Neuronal stem cell (in vitro differentiated cells): ENCODE results near the gene C1orf198.

Experiments used
- DNase-seq: peaks from one replicate; pipeline ENCODE4 v3.0.0-alpha.2; 2013; ENCODE audit warnings: low spot score
- H2AFZ ChIP-seq: one replicate; pipeline ENCODE4 v1.6.1; 2013; ENCODE audit warnings: mild to moderate bottlenecking, low read length, inconsistent platforms
- H2AK5ac ChIP-seq: 2 replicates; pipeline ENCODE4 v1.6.1; 2013; ENCODE audit warnings: low read depth, mild to moderate bottlenecking, inconsistent platforms, low read length, moderate library complexity, mixed read lengths
- H2BK120ac ChIP-seq: 2 replicates; pipeline ENCODE4 v1.6.1; 2013; ENCODE audit warnings: low read depth, mild to moderate bottlenecking, inconsistent platforms, low read length, moderate library complexity, mixed read lengths
- H2BK12ac ChIP-seq: one replicate; pipeline ENCODE4 v1.6.1; 2013; ENCODE audit warnings: low read length, inconsistent platforms
- H2BK15ac ChIP-seq: 2 replicates; pipeline ENCODE4 v1.6.1; 2013; ENCODE audit warnings: mild to moderate bottlenecking, low read length, inconsistent platforms, mixed read lengths
- H2BK5ac ChIP-seq: one replicate; pipeline ENCODE4 v1.6.1; 2013; ENCODE audit warnings: inconsistent platforms, mild to moderate bottlenecking, low read length, moderate library complexity
- H3K14ac ChIP-seq: one replicate; pipeline ENCODE4 v1.6.1; 2013; ENCODE audit warnings: low read length, inconsistent platforms
- H3K18ac ChIP-seq: 2 replicates; pipeline ENCODE4 v1.6.1; 2013; ENCODE audit warnings: low read length, inconsistent platforms
- H3K23ac ChIP-seq: 2 replicates; pipeline ENCODE4 v1.6.1; 2013; ENCODE audit warnings: low read depth, mild to moderate bottlenecking, mixed read lengths, low read length, inconsistent platforms; ENCODE audit not compliant: poor library complexity
- H3K27ac ChIP-seq: replicated peaks from 3 replicates; pipeline ENCODE4 v1.5.1; 2013; ENCODE audit warnings: low read length, inconsistent platforms
- H3K27me3 ChIP-seq, 3 experiments: 2 replicates each; pipeline ENCODE4 v1.6.1; 2013; ENCODE audit warnings: low read length in 3 of 3, mild to moderate bottlenecking in 2 of 3, inconsistent platforms in 1 of 3, low read depth in 1 of 3, mixed read lengths in 1 of 3, moderate library complexity in 1 of 3; ENCODE audit not compliant: control insufficient read depth in 3 of 3, insufficient read depth in 3 of 3
- H3K36me3 ChIP-seq, 2 donors: replicated peaks in 1 of 2; 2 replicates each; pipeline ENCODE4 v1.6.1; 2013; ENCODE audit warnings: low read length in 2 of 2; ENCODE audit not compliant: control insufficient read depth in 2 of 2, insufficient read depth in 2 of 2
- H3K4ac ChIP-seq: 2 replicates; pipeline ENCODE4 v1.6.1; 2013; ENCODE audit warnings: inconsistent platforms, mild to moderate bottlenecking, low read length, moderate library complexity
- H3K4me1 ChIP-seq, 2 donors: 1 replicate in 1 of 2; 2 replicates in 1 of 2; pipeline ENCODE4 v1.6.1; 2013; ENCODE audit warnings: low read length in 2 of 2, low read depth in 1 of 2; ENCODE audit not compliant: control insufficient read depth in 2 of 2, insufficient read depth in 1 of 2
- H3K4me2 ChIP-seq: one replicate; pipeline ENCODE4 v1.6.1; 2013; ENCODE audit warnings: mild to moderate bottlenecking, low read length, inconsistent platforms; ENCODE audit not compliant: insufficient read depth, poor library complexity, severe bottlenecking
- H3K4me3 ChIP-seq, 2 donors: 2 replicates each; pipeline ENCODE4 v1.5.1; 2013; ENCODE audit warnings: low read length in 2 of 2, mild to moderate bottlenecking in 2 of 2, inconsistent platforms in 1 of 2, moderate library complexity in 1 of 2
- H3K79me1 ChIP-seq: one replicate; pipeline ENCODE4 v1.6.1; 2013; ENCODE audit warnings: low read depth, mild to moderate bottlenecking, inconsistent platforms, low read length, moderate library complexity
- H3K9ac ChIP-seq: one replicate; pipeline ENCODE4 v1.6.1; 2013; ENCODE audit warnings: mild to moderate bottlenecking, low read depth, low read length, inconsistent platforms; ENCODE audit not compliant: poor library complexity
- H3K9me3 ChIP-seq, 2 donors: replicated peaks in 1 of 2; 2 replicates each; pipeline versions ENCODE3 to v1.6.1; 2013; ENCODE audit warnings: low read length in 2 of 2, mild to moderate bottlenecking in 2 of 2, inconsistent platforms in 1 of 2, low read depth in 1 of 2, mixed read lengths in 1 of 2, moderate library complexity in 1 of 2; ENCODE audit not compliant: control insufficient read depth in 2 of 2, insufficient read depth in 1 of 2
- H4K8ac ChIP-seq: one replicate; pipeline ENCODE4 v1.6.1; 2013; ENCODE audit warnings: low read depth, mild to moderate bottlenecking, inconsistent platforms, low read length, moderate library complexity
- H4K91ac ChIP-seq: one replicate; pipeline ENCODE4 v1.6.1; 2013; ENCODE audit warnings: low read length, low read depth, mild to moderate bottlenecking, inconsistent platforms; ENCODE audit not compliant: poor library complexity
- WGBS, 2 donors: extraction: QIAGEN DNeasy Blood & Tissue Kit; methylation state at CpG; one replicate each; pipeline ENCODE4 v1.1.7; 2013; ENCODE audit warnings: missing lambda C conversion rate in 2 of 2, mixed read lengths in 1 of 2; ENCODE audit not compliant: insufficient read length in 2 of 2, insufficient replicate concordance in 1 of 2; ENCODE audit errors: extremely low coverage in 2 of 2; 5-methylcytosine and 5-hydroxymethylcytosine counted together

C1orf198 gene

GRCh38 chr1:230866171-230867070 is 1.9 kb downstream of the C1orf198 start:
- DNase-seq = no peak
- WGBS, 2 donors = no CpG with 5 or more reads among the region's 9 CpGs
- Histone ChIP-seq H3K9me3 (no peaks in the 10 kb centered on the region), H2BK15ac (no peak overlapping the region), H3K27me3 (no peaks in the 10 kb centered on the region), H3K27ac (no peak overlapping the region), H3K23ac (no peak overlapping the region), H3K4me3 (peak overlapping the region in 1 of 2 donors; percentile 89), H2BK5ac (no peak overlapping the region), H3K36me3 (peaks cover 8 to 36% of the 10 kb centered on the region in 2 donors), H3K9ac (no peak overlapping the region), H3K79me1 (peaks cover 7% of the 10 kb centered on the region), H2AK5ac (no peak overlapping the region), H4K8ac (no peak overlapping the region), H4K91ac (no peak overlapping the region), H3K14ac (no peak overlapping the region), H2AFZ (no peak overlapping the region), H3K4me2 (peak overlapping the region; percentile 58), H3K18ac (no peak overlapping the region), H3K4me1 (peaks cover 15 to 16% of the 10 kb centered on the region in 2 donors), H2BK12ac (no peak overlapping the region), H3K4ac (no peak overlapping the region), H2BK120ac (no peak overlapping the region)

DNA sequence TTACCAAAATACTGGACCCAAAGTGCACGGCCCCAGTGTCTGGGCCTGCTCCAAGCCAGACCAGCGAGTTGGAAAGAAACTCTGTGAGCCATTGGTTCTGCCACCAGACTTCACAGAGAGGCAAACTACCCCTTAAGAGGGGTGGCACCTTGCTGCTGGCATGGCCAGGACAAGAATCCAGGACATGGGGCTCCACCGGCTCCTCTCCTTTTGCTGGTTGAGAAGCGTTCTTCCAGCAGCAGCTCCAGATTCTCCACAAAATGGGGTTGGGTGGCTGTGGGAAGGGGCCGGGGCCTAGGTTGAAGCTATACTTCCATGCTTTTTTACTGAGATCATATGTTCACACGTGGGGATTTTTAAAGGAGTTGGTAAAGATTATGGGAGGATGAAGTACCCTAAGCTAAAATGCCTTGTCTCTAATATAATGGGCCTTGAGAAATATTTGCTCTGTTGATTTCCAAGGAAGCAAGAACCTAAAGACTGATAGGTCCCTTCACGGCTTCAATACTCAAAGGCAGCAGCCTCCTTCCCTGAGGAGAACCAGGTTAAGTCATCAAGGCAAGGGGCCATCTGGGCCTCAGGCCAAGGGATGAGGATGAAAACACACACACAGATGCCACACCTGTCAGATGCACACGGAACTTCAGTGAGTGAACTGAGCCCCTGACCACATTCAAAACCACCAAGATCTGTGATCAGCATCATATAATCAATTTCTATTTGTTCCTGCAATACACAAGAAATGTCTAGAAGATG is 3.1 kb downstream of the C1orf198 start:
- H3K14ac ChIP-seq = no peak overlapping the region
- H2BK120ac ChIP-seq = no peak overlapping the region
- no peak overlapping the region for H4K91ac ChIP-seq
- H3K79me1 ChIP-seq = peaks cover 7% of the 10 kb centered on the region
- peaks cover 0 to 8% of the 10 kb centered on the region in 2 donors for H3K9me3 ChIP-seq
- H2AFZ ChIP-seq = no peak overlapping the region
- H3K9ac ChIP-seq = no peak overlapping the region
- H3K18ac ChIP-seq = no peak overlapping the region
- no peak overlapping the region for H2BK15ac ChIP-seq
- no CpG with 5 or more reads among the region's 8 CpGs for WGBS, 2 donors
- H2AK5ac ChIP-seq = no peak overlapping the region
- no peak overlapping the region for H2BK5ac ChIP-seq
- H3K4me1 ChIP-seq = peaks cover 15 to 16% of the 10 kb centered on the region in 2 donors
- no peak overlapping the region for H3K27ac ChIP-seq
- H3K4me3 ChIP-seq = no peak overlapping the region
- H3K4ac ChIP-seq = no peak overlapping the region
- DNase-seq = no peak
- no peak overlapping the region for H3K4me2 ChIP-seq
- no peak overlapping the region for H4K8ac ChIP-seq
- H2BK12ac ChIP-seq = no peak overlapping the region
- H3K36me3 ChIP-seq = peaks cover 10 to 48% of the 10 kb centered on the region in 2 donors
- no peak overlapping the region for H3K23ac ChIP-seq
- no peaks in the 10 kb centered on the region for H3K27me3 ChIP-seq

DNA sequence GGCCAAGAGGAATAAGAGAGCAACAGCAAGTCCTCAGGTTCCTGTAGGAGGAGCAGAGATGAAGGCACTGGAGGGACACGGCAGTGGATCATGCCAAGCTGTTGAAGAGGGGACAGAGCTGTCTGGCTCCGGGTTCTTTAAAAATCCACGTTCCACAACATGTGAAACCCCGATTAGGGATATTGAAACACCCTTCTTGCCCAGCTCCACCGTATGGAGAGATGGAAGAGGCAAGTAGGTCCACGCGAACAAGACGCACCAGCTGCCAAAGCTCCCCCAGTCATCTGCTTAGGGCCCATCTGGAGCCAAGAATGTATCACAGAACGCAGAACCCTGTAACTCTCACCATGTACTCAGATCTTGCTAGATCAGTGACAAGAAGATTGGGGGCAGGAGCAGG is 3.9 kb downstream of the C1orf198 start:
- Histone ChIP-seq H3K14ac (no peak overlapping the region), H3K4ac (no peak overlapping the region), H3K79me1 (peaks cover 7% of the 10 kb centered on the region), H3K9ac (no peak overlapping the region), H2BK120ac (no peak overlapping the region), H3K27ac (no peak overlapping the region), H3K23ac (no peak overlapping the region), H2BK12ac (no peak overlapping the region), H2BK5ac (no peak overlapping the region), H2BK15ac (no peak overlapping the region), H3K4me3 (no peak overlapping the region), H3K27me3 (no peaks in the 10 kb centered on the region), H3K36me3 (peaks cover 10 to 50% of the 10 kb centered on the region in 2 donors), H3K9me3 (peaks cover 0 to 8% of the 10 kb centered on the region in 2 donors), H3K4me2 (no peak overlapping the region), H2AFZ (no peak overlapping the region), H3K4me1 (peaks cover 16 to 18% of the 10 kb centered on the region in 2 donors), H2AK5ac (no peak overlapping the region), H4K91ac (no peak overlapping the region), H4K8ac (no peak overlapping the region), H3K18ac (no peak overlapping the region)
- no peak for DNase-seq
- no CpG with 5 or more reads among the region's 9 CpGs for WGBS, 2 donors

DNA sequence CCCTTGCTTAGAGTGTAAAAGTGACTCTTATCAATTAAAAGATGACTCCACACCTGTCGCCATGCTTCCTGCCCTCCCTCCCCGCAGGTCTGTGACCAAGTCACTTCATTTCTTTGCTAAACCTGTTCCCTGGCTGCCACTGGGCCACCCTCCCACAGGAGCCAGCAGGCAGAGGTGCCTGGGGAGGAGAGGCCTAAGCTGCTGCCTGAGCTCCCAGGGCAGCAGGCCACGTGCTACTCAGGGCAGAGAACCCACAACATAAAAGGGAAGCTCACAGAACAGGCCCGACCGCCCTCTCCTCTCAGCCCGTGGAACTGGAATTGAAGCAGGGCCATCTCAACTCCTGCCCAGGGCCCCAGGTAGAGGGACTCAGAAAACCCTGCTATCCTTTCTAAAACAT is 4.9 kb downstream of the C1orf198 start:
- DNase-seq = no peak
- H3K9ac ChIP-seq = peak overlapping the region; percentile 9
- H3K18ac ChIP-seq = peak overlapping the region; percentile 20
- no CpG with 5 or more reads among the region's 6 CpGs for WGBS, 2 donors
- no peak overlapping the region for H2BK15ac ChIP-seq
- no peak overlapping the region for H3K23ac ChIP-seq
- H3K14ac ChIP-seq = peak overlapping the region; percentile 49
- H3K36me3 ChIP-seq = peaks cover 10 to 50% of the 10 kb centered on the region in 2 donors
- H2AK5ac ChIP-seq = no peak overlapping the region
- H3K4me3 ChIP-seq = peak overlapping the region in 1 of 2 donors; percentile 27
- no peak overlapping the region for H2BK120ac ChIP-seq
- H3K79me1 ChIP-seq = peaks cover 7% of the 10 kb centered on the region
- no peak overlapping the region for H4K8ac ChIP-seq
- no peak overlapping the region for H4K91ac ChIP-seq
- H3K4ac ChIP-seq = no peak overlapping the region
- no peak overlapping the region for H2BK12ac ChIP-seq
- H2AFZ ChIP-seq = no peak overlapping the region
- no peak overlapping the region for H3K4me2 ChIP-seq
- no peak overlapping the region for H2BK5ac ChIP-seq
- H3K9me3 ChIP-seq = peaks cover 0 to 8% of the 10 kb centered on the region in 2 donors
- H3K27me3 ChIP-seq = no peaks in the 10 kb centered on the region
- H3K4me1 ChIP-seq = peaks cover 22 to 25% of the 10 kb centered on the region in 2 donors
- H3K27ac ChIP-seq = no peak overlapping the region
